DND-41 (cell line): ENCODE data around the gene RIPOR2.

Source experiments
- ATAC-seq: fragments of 200-7000 bp; cut with Tn5 transposase; 3 replicates; pipeline ENCODE4 v1.9.1; 2021; ENCODE audit warnings: low read depth; ENCODE audit not compliant: insufficient read depth
- DNase-seq: peaks from one replicate; pipeline ENCODE4 v3.0.0-alpha.2; 2020
- H2AFZ ChIP-seq: 2 replicates; pipeline ENCODE4 v1.6.0; 2012; ENCODE audit warnings: low read depth, low read length
- H3K27ac ChIP-seq: 2 replicates; pipeline ENCODE4 v1.5.1; 2012; ENCODE audit warnings: low read length, inconsistent platforms
- H3K27me3 ChIP-seq: fragments of 200-600 bp; sonication (generic); 2 replicates; pipeline ENCODE4 v1.6.0; 2012; ENCODE audit warnings: low read length, mild to moderate bottlenecking, inconsistent platforms; ENCODE audit not compliant: insufficient read depth, poor library complexity
- H3K36me3 ChIP-seq: 2 replicates; pipeline ENCODE4 v1.5.1; 2012; ENCODE audit warnings: low read length, inconsistent platforms; ENCODE audit not compliant: insufficient read depth
- H3K4me1 ChIP-seq: 2 replicates; pipeline ENCODE4 v1.5.1; 2012; ENCODE audit warnings: mild to moderate bottlenecking, low read length; ENCODE audit not compliant: insufficient read depth
- H3K4me2 ChIP-seq: 2 replicates; pipeline ENCODE4 v1.6.0; 2012; ENCODE audit warnings: mild to moderate bottlenecking, moderate library complexity, low read length, inconsistent platforms; ENCODE audit not compliant: insufficient read depth
- H3K4me3 ChIP-seq, 2 experiments: fragments of 200-600 bp in 1 of 2; shearing (Covaris generic) in 1 of 2; 2 replicates each; pipeline ENCODE4 v1.5.1; 2012 to 2016; ENCODE audit warnings: inconsistent platforms in 2 of 2, low read length in 2 of 2, mild to moderate bottlenecking in 2 of 2, low read depth in 1 of 2, moderate library complexity in 1 of 2
- H3K79me2 ChIP-seq: 2 replicates; pipeline ENCODE4 v1.6.0; 2012; ENCODE audit warnings: low read length, inconsistent platforms; ENCODE audit not compliant: insufficient read depth
- H3K9ac ChIP-seq: 2 replicates; pipeline ENCODE4 v1.6.0; 2012; ENCODE audit warnings: low read depth, mild to moderate bottlenecking, inconsistent platforms, low read length, moderate library complexity
- H3K9me3 ChIP-seq: 2 replicates; pipeline ENCODE4 v1.5.1; 2012; ENCODE audit warnings: low read length, moderate library complexity, mild to moderate bottlenecking, inconsistent platforms; ENCODE audit not compliant: insufficient read depth, severe bottlenecking
- H4K20me1 ChIP-seq: 2 replicates; pipeline ENCODE4 v1.6.0; 2012; ENCODE audit warnings: low read length; ENCODE audit not compliant: insufficient read depth
- EZH2 ChIP-seq: IDR thresholded peaks from 3 replicates; pipeline ENCODE4 v1.6.1; 2012; ENCODE audit warnings: borderline replicate concordance, low read depth, mild to moderate bottlenecking, moderate library complexity, low read length, inconsistent platforms; ENCODE audit not compliant: severe bottlenecking
- TF ChIP-seq, protein P1 (sequence below): IDR thresholded peaks from 2 replicates; pipeline ENCODE4 v1.5.1; 2012; ENCODE audit warnings: borderline replicate concordance, low read length, moderate library complexity, mild to moderate bottlenecking; ENCODE audit not compliant: poor library complexity, severe bottlenecking; ENCODE audit errors: extremely low read depth

RIPOR2 gene

GRCh38 chr6:24922814-24923213, 12.9 kb downstream of the RIPOR2 start:
- H3K9ac ChIP-seq = no peak overlapping the region
- no peak overlapping the region for H3K4me3 ChIP-seq
- no peaks in the 10 kb centered on the region for H3K9me3 ChIP-seq
- H3K36me3 ChIP-seq = no peaks in the 10 kb centered on the region
- peak overlapping the region; percentile 59 for H3K27ac ChIP-seq
- H4K20me1 ChIP-seq = peaks cover 3% of the 10 kb centered on the region; the same call in 1 of the 2 replicates
- H3K79me2 ChIP-seq = peaks cover 61% of the 10 kb centered on the region
- H2AFZ ChIP-seq = no peak overlapping the region
- peaks cover 87% of the 10 kb centered on the region for H3K4me1 ChIP-seq
- TF ChIP-seq, protein P1, sequence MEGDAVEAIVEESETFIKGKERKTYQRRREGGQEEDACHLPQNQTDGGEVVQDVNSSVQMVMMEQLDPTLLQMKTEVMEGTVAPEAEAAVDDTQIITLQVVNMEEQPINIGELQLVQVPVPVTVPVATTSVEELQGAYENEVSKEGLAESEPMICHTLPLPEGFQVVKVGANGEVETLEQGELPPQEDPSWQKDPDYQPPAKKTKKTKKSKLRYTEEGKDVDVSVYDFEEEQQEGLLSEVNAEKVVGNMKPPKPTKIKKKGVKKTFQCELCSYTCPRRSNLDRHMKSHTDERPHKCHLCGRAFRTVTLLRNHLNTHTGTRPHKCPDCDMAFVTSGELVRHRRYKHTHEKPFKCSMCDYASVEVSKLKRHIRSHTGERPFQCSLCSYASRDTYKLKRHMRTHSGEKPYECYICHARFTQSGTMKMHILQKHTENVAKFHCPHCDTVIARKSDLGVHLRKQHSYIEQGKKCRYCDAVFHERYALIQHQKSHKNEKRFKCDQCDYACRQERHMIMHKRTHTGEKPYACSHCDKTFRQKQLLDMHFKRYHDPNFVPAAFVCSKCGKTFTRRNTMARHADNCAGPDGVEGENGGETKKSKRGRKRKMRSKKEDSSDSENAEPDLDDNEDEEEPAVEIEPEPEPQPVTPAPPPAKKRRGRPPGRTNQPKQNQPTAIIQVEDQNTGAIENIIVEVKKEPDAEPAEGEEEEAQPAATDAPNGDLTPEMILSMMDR = no peak
- no peak for TF ChIP-seq EZH2
- H3K4me2 ChIP-seq = no peak overlapping the region
- DNase-seq = no peak
- no peaks in the 10 kb centered on the region for H3K27me3 ChIP-seq
- no peak for ATAC-seq

GRCh38 chr6:24922170-24922569, 13.6 kb downstream of the RIPOR2 start:
- Histone ChIP-seq H3K4me1 (peaks cover 83% of the 10 kb centered on the region), H4K20me1 (peaks cover 3% of the 10 kb centered on the region; the same call in 1 of the 2 replicates), H3K9ac (no peak overlapping the region), H3K4me3 (no peak overlapping the region), H3K27me3 (no peaks in the 10 kb centered on the region), H3K9me3 (no peaks in the 10 kb centered on the region), H3K79me2 (peaks cover 59% of the 10 kb centered on the region), H3K27ac (peak overlapping the region; percentile 59), H3K36me3 (no peaks in the 10 kb centered on the region), H2AFZ (no peak overlapping the region), H3K4me2 (no peak overlapping the region)
- TF ChIP-seq, protein P1 = no peak
- TF ChIP-seq EZH2 = no peak
- DNase-seq (no peak), ATAC-seq (no peak)

DNA sequence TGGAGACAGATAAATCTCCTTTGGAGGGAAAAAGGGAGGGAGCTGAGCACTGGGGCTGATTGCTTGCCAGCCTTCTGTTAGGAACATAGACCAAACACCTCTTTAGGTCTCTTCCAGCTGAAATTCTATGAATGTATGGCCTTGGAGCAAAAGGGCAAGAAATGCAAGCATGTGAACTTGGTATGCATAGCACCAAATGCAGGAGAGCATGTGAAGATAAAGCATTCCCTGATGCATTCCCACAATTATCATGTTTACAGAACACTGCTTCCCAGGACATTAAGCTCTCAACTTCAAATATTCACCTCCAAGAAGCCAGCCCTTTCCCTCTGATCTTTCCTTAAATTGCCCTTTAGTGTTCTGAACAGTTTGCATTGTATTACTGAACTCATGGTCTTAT, 15.6 kb downstream of the RIPOR2 start:
- Histone ChIP-seq H3K27ac (peak overlapping the region; percentile 81), H3K4me1 (peaks cover 63% of the 10 kb centered on the region), H3K79me2 (peaks cover 57% of the 10 kb centered on the region), H3K4me3 (peak overlapping the region in 1 of 2 experiments; percentile 23; a peak in 2 of 4 replicates), H2AFZ (peak overlapping the region; percentile 25), H3K9me3 (no peaks in the 10 kb centered on the region), H4K20me1 (peaks cover 3% of the 10 kb centered on the region; the same call in 1 of the 2 replicates), H3K36me3 (no peaks in the 10 kb centered on the region), H3K4me2 (peak overlapping the region; percentile 62), H3K9ac (peak overlapping the region; percentile 45), H3K27me3 (no peaks in the 10 kb centered on the region)
- ATAC-seq (no peak), DNase-seq (no peak)
- no peak for TF ChIP-seq EZH2
- TF ChIP-seq, protein P1 = no peak
